Neural progenitor cell (in vitro differentiated cells): ENCODE data around the gene TCF4. TPM values are rescaled to one million over a fixed set of nuclear protein-coding genes. Genes with fewer than 3 reads are reported as not detected.

ENCODE experiments used
- DNase-seq: peaks from one replicate; pipeline ENCODE4 v3.0.0-alpha.2; 2016; ENCODE audit warnings: low spot score
- H2AFZ ChIP-seq: fragments of 200-600 bp; sonication (generic); replicated peaks from 2 replicates; pipeline ENCODE4 v1.6.1; 2016; ENCODE audit warnings: antibody characterized with exemption
- H3F3A ChIP-seq: fragments of 200-600 bp; sonication (generic); 2 replicates; pipeline ENCODE4 v1.6.1; 2016; ENCODE audit warnings: antibody characterized with exemption, low read depth
- H3K27ac ChIP-seq: fragments of 200-600 bp; sonication (generic); 2 replicates; pipeline ENCODE4 v1.5.1; 2016; ENCODE audit warnings: mild to moderate bottlenecking
- H3K27me3 ChIP-seq: fragments of 200-600 bp; sonication (generic); 2 replicates; pipeline ENCODE4 v1.6.1; 2016; ENCODE audit warnings: mild to moderate bottlenecking, moderate library complexity
- H3K36me3 ChIP-seq: fragments of 200-600 bp; sonication (generic); 2 replicates; pipeline ENCODE4 v1.5.1; 2016
- H3K4me1 ChIP-seq: fragments of 200-600 bp; sonication (generic); 2 replicates; pipeline ENCODE4 v1.6.1; 2016; ENCODE audit warnings: mixed run types
- H3K4me2 ChIP-seq: fragments of 200-600 bp; sonication (generic); 2 replicates; pipeline ENCODE4 v1.6.1; 2016
- H3K4me3 ChIP-seq: fragments of 200-600 bp; sonication (generic); 2 replicates; pipeline ENCODE4 v1.5.1; 2016
- H3K79me2 ChIP-seq: fragments of 200-600 bp; sonication (generic); 2 replicates; pipeline ENCODE4 v1.6.1; 2016; ENCODE audit warnings: low read depth
- H3K9ac ChIP-seq: fragments of 200-600 bp; sonication (generic); 2 replicates; pipeline ENCODE4 v1.6.1; 2016
- H3K9me3 ChIP-seq: fragments of 200-600 bp; sonication (generic); 2 replicates; pipeline ENCODE4 v1.5.1; 2016; ENCODE audit warnings: low read depth
- H4K20me1 ChIP-seq: fragments of 200-600 bp; sonication (generic); 2 replicates; pipeline ENCODE4 v1.6.1; 2016; ENCODE audit warnings: low read depth
- H3K27ac Mint-ChIP-seq: 3 replicates; pipeline ENCODE4 v1.8.0; 2021; ENCODE audit warnings: mixed read lengths
- H3K27me3 Mint-ChIP-seq: 2 replicates; pipeline ENCODE4 v1.8.0; 2022; ENCODE audit warnings: low read depth, mild to moderate bottlenecking, inconsistent platforms, moderate library complexity, mixed read lengths; ENCODE audit not compliant: insufficient read depth
- H3K36me3 Mint-ChIP-seq: 3 replicates; pipeline ENCODE4 v1.8.0; 2021; ENCODE audit warnings: mixed read lengths
- H3K4me1 Mint-ChIP-seq: 3 replicates; pipeline ENCODE4 v1.8.0; 2021; ENCODE audit warnings: mixed read lengths
- H3K4me3 Mint-ChIP-seq: 3 replicates; pipeline ENCODE4 v1.8.0; 2021; ENCODE audit warnings: mild to moderate bottlenecking, moderate library complexity, mixed read lengths
- H3K9me3 Mint-ChIP-seq: 3 replicates; pipeline ENCODE4 v1.8.0; 2020; ENCODE audit warnings: mixed read lengths
- EZH2 ChIP-seq: fragments of 200-600 bp; sonication (generic); IDR thresholded peaks from 2 replicates; pipeline ENCODE4 v1.6.1; 2017; ENCODE audit warnings: antibody characterized with exemption, mild to moderate bottlenecking, moderate library complexity
- EZH2phosphoT487 ChIP-seq: fragments of 200-600 bp; sonication (generic); IDR thresholded peaks from 2 replicates; pipeline ENCODE4 v1.6.1; 2017; ENCODE audit warnings: antibody characterized with exemption
- total RNA-seq: library from RNA; depleted of rRNA; stranded (reverse); fragments of >200 nt; gene quantifications from 2 replicates; pipeline ENCODE4 v1.2.3, GENCODE V29; 2015; ENCODE audit warnings: low replicate concordance
- TF ChIP-seq, protein P1 (sequence below): fragments of 200-600 bp; sonication (generic); IDR thresholded peaks from 2 replicates; pipeline ENCODE4 v1.5.1; 2017; ENCODE audit warnings: antibody characterized with exemption, mild to moderate bottlenecking

Gene TCF4
- total RNA-seq, 1 donor from 2014 or later: 161 TPM

DNA sequence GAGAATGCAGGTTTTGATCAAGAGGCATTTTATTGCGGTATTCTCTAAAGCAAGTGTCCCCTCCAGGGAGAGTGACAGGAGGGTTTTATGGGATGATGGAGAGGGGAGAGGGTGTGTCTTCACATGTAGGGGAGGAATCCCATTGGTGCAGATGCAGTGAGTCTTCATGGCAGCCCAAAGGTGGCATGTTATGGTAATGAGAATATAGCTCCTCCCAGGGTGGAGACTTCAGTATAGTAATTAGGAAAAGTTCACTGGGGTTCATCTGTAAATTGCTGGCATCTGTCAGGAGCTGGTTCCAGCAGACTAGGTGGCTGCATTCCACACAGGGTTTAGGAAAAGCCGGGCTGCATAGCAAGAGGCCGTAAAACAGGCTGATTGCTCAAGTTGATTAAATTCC lies 398.0 kb downstream of the TCF4 start:
- H3K36me3 Mint-ChIP-seq: no peaks in the 10 kb centered on the region
- no peaks in the 10 kb centered on the region for H3F3A ChIP-seq
- H3K4me3 ChIP-seq: no peak overlapping the region
- no peaks in the 10 kb centered on the region for H3K27me3 Mint-ChIP-seq
- H3K4me2 ChIP-seq: no peak overlapping the region
- no peaks in the 10 kb centered on the region for H3K4me1 ChIP-seq
- H4K20me1 ChIP-seq: no peaks in the 10 kb centered on the region
- peak; percentile 68 for DNase-seq
- H3K4me3 Mint-ChIP-seq: no peak overlapping the region
- H3K27ac Mint-ChIP-seq: no peak overlapping the region
- H3K27ac ChIP-seq: no peak overlapping the region
- H3K27me3 ChIP-seq: no peaks in the 10 kb centered on the region
- no peaks in the 10 kb centered on the region for H3K36me3 ChIP-seq
- no peaks in the 10 kb centered on the region for H3K79me2 ChIP-seq
- no peak overlapping the region for H2AFZ ChIP-seq
- TF ChIP-seq EZH2phosphoT487: no peak
- TF ChIP-seq EZH2: no peak
- TF ChIP-seq, protein P1, sequence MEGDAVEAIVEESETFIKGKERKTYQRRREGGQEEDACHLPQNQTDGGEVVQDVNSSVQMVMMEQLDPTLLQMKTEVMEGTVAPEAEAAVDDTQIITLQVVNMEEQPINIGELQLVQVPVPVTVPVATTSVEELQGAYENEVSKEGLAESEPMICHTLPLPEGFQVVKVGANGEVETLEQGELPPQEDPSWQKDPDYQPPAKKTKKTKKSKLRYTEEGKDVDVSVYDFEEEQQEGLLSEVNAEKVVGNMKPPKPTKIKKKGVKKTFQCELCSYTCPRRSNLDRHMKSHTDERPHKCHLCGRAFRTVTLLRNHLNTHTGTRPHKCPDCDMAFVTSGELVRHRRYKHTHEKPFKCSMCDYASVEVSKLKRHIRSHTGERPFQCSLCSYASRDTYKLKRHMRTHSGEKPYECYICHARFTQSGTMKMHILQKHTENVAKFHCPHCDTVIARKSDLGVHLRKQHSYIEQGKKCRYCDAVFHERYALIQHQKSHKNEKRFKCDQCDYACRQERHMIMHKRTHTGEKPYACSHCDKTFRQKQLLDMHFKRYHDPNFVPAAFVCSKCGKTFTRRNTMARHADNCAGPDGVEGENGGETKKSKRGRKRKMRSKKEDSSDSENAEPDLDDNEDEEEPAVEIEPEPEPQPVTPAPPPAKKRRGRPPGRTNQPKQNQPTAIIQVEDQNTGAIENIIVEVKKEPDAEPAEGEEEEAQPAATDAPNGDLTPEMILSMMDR: no peak
- H3K9ac ChIP-seq: no peak overlapping the region
- H3K4me1 Mint-ChIP-seq: peaks cover 17% of the 10 kb centered on the region
- H3K9me3 Mint-ChIP-seq: no peaks in the 10 kb centered on the region
- H3K9me3 ChIP-seq: no peaks in the 10 kb centered on the region

- Histone ChIP-seq H3K4me1 (no peaks in the 10 kb centered on the region), H3F3A (no peaks in the 10 kb centered on the region), H3K9me3 (no peaks in the 10 kb centered on the region), H3K27ac (no peak overlapping the region), H3K36me3 (no peaks in the 10 kb centered on the region), H3K4me2 (no peak overlapping the region), H3K27me3 (no peaks in the 10 kb centered on the region), H3K4me3 (no peak overlapping the region), H3K9ac (no peak overlapping the region), H2AFZ (no peak overlapping the region), H3K79me2 (no peaks in the 10 kb centered on the region), H4K20me1 (no peaks in the 10 kb centered on the region)
- TF ChIP-seq EZH2: no peak
- TF ChIP-seq, protein P1: no peak
- no peak for TF ChIP-seq EZH2phosphoT487
- Mint-ChIP-seq H3K4me1 (peaks cover 17% of the 10 kb centered on the region), H3K36me3 (no peaks in the 10 kb centered on the region), H3K27me3 (no peaks in the 10 kb centered on the region), H3K4me3 (no peak overlapping the region), H3K9me3 (no peaks in the 10 kb centered on the region), H3K27ac (no peak overlapping the region)
- no peak for DNase-seq
Measured at GRCh38 chr18:55186588-55186987, 401.4 kb downstream of the TCF4 start.

DNA sequence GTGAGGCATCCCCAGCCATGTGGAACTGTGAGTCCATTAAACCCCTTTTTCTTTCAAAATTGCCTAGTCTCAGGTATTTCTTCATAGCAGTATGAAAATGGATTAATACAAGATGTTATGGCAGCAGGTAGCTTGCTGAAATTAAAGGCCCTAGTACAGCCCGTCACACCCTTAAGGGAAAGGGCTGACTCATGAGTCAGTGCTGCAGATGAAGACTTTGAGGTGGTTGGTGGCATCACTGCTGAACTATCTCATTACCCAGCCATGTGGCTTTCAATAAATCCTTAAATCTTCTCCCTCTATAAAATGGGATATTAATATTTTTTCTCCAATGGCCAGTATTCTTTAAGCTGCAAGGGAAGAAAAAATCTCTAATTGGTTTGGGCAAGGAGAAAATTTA lies 402.6 kb downstream of the TCF4 start:
- Histone ChIP-seq H3K27ac (no peak overlapping the region), H3K4me1 (no peaks in the 10 kb centered on the region), H2AFZ (no peak overlapping the region), H3K36me3 (no peaks in the 10 kb centered on the region), H3K4me2 (no peak overlapping the region), H3K27me3 (no peaks in the 10 kb centered on the region), H3F3A (no peaks in the 10 kb centered on the region), H4K20me1 (no peaks in the 10 kb centered on the region), H3K79me2 (no peaks in the 10 kb centered on the region), H3K4me3 (no peak overlapping the region), H3K9ac (no peak overlapping the region), H3K9me3 (no peaks in the 10 kb centered on the region)
- TF ChIP-seq, protein P1: no peak
- no peaks in the 10 kb centered on the region for H3K27me3 Mint-ChIP-seq
- peaks cover 17% of the 10 kb centered on the region for H3K4me1 Mint-ChIP-seq
- H3K4me3 Mint-ChIP-seq: no peak overlapping the region
- no peaks in the 10 kb centered on the region for H3K36me3 Mint-ChIP-seq
- no peaks in the 10 kb centered on the region for H3K9me3 Mint-ChIP-seq
- no peak overlapping the region for H3K27ac Mint-ChIP-seq
- DNase-seq: no peak

GRCh38 chr18:55179835-55180234 lies 408.2 kb downstream of the TCF4 start:
- DNase-seq: no peak
- Histone ChIP-seq H2AFZ (no peak overlapping the region), H3K79me2 (no peaks in the 10 kb centered on the region), H3K9ac (no peak overlapping the region), H3K27ac (no peak overlapping the region), H3K4me3 (no peak overlapping the region), H4K20me1 (no peaks in the 10 kb centered on the region), H3K9me3 (no peaks in the 10 kb centered on the region), H3K27me3 (no peaks in the 10 kb centered on the region), H3K36me3 (no peaks in the 10 kb centered on the region), H3K4me2 (no peak overlapping the region), H3K4me1 (no peaks in the 10 kb centered on the region), H3F3A (no peaks in the 10 kb centered on the region)
- Mint-ChIP-seq H3K9me3 (no peaks in the 10 kb centered on the region), H3K4me1 (no peaks in the 10 kb centered on the region), H3K27ac (no peak overlapping the region), H3K27me3 (no peaks in the 10 kb centered on the region), H3K4me3 (no peak overlapping the region), H3K36me3 (no peaks in the 10 kb centered on the region)
- TF ChIP-seq, protein P1: no peak
- TF ChIP-seq EZH2 (no peak), EZH2phosphoT487 (no peak)
